DMS 273 treated with DMSO at 0.1 percent for 48 hours (cell line): ENCODE measurements around the gene IFI6.
"Not testable (repeated sequence)": the region's sequence is repeated elsewhere in the genome, so short reads cannot be mapped to it uniquely, and the experiment has no call there.

Source experiments
- DNase-seq: peaks from one replicate; lab custom pipeline; 2025; lab: John Stamatoyannopoulos, UW

Gene IFI6

GRCh38 chr1:27671964-27672749, at the start of gene IFI6:
Gene IFI6 (minus strand): TSS chr1:27672192. CDS start chr1:27669314, 2,878 bp downstream.
- peak; percentile 98 for DNase-seq

GRCh38 chr1:27719286-27720251, 47.6 kb upstream of the IFI6 start:
- DNase-seq = no peak

GRCh38 chr1:27716262-27716895, 44.4 kb upstream of the IFI6 start:
- DNase-seq = no peak

- DNase-seq = no peak
Measured at GRCh38 chr1:27713869-27714513, 42.0 kb upstream of the IFI6 start.

- no peak for DNase-seq
Measured at GRCh38 chr1:27713139-27713725, 41.2 kb upstream of the IFI6 start.

- DNase-seq = no peak
Measured at GRCh38 chr1:27710574-27710973, 38.6 kb upstream of the IFI6 start.

GRCh38 chr1:27705545-27705944, 33.6 kb upstream of the IFI6 start:
- DNase-seq = no peak

- no peak for DNase-seq
Measured at GRCh38 chr1:27704958-27705357, 33.0 kb upstream of the IFI6 start.

- not testable (repeated sequence) for DNase-seq
Measured at GRCh38 chr1:27696835-27697234, 24.8 kb upstream of the IFI6 start.

GRCh38 chr1:27690183-27690582, 18.2 kb upstream of the IFI6 start:
- DNase-seq = no peak

- DNase-seq = no peak
Measured at GRCh38 chr1:27689423-27690173, 17.6 kb upstream of the IFI6 start.

- DNase-seq = no peak
Measured at GRCh38 chr1:27687906-27688305, 15.9 kb upstream of the IFI6 start.

GRCh38 chr1:27686223-27686990, 14.4 kb upstream of the IFI6 start:
- no peak for DNase-seq

GRCh38 chr1:27684176-27684575, 12.2 kb upstream of the IFI6 start:
- DNase-seq = no peak

GRCh38 chr1:27682351-27682944, 10.5 kb upstream of the IFI6 start:
- DNase-seq = no peak

- DNase-seq = not testable (repeated sequence)
Measured at GRCh38 chr1:27681580-27681979, 9.6 kb upstream of the IFI6 start.

GRCh38 chr1:27680225-27680791, 8.3 kb upstream of the IFI6 start:
- not testable (repeated sequence) for DNase-seq

- DNase-seq = no peak
Measured at GRCh38 chr1:27678747-27679146, 6.8 kb upstream of the IFI6 start.

GRCh38 chr1:27676410-27676809, 4.4 kb upstream of the IFI6 start:
- no peak for DNase-seq
